HL-60 (cell line): ENCODE results near the gene FHDC1.

Experiments
- GABPA ChIP-seq: IDR thresholded peaks from 2 replicates; pipeline ENCODE4 v1.6.1; 2012; ENCODE audit warnings: low read depth
- POLR2AphosphoS5 ChIP-seq: IDR thresholded peaks from 2 replicates; pipeline ENCODE4 v1.6.1; 2012; ENCODE audit warnings: low read depth
- TF ChIP-seq, protein P1 (sequence below): IDR thresholded peaks from one replicate; pipeline ENCODE4 v1.5.1; 2011; ENCODE audit warnings: low read length, control low read depth, inconsistent platforms; ENCODE audit not compliant: insufficient read depth
- TF ChIP-seq, protein P2 (sequence below): IDR thresholded peaks from 2 replicates; pipeline ENCODE4 v1.6.1; 2012; ENCODE audit warnings: low read depth; ENCODE audit not compliant: insufficient replicate concordance

DNA sequence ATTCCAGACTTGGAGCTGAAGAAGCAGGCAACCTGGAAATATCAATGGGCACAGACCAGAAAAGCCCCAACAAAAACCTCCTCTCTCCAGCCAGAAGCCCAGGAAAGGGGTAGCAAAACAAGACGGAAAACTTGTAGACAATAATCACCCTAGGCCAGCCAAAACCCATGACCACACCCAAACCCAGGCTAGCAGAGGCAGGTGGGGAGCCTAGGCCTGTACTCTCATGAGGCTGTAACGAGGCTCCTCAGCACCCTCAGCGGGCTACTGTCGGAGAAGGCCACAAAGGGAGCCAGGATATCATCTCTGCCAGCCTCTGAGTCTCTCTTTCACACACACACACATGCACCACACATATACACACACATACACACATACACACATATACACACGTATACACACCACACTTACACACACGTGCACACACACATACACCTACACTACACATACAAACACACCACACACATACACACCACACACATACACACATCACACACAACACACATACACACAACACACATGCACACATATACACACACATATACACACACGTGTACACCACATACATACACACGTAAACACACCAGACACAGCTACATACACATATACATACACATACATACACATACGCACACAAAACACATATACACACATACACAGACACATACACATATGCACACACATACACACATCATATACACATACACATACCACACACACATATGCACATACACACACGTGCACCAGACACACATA lies 90.6 kb downstream of the FHDC1 start:
- TF ChIP-seq, protein P1, sequence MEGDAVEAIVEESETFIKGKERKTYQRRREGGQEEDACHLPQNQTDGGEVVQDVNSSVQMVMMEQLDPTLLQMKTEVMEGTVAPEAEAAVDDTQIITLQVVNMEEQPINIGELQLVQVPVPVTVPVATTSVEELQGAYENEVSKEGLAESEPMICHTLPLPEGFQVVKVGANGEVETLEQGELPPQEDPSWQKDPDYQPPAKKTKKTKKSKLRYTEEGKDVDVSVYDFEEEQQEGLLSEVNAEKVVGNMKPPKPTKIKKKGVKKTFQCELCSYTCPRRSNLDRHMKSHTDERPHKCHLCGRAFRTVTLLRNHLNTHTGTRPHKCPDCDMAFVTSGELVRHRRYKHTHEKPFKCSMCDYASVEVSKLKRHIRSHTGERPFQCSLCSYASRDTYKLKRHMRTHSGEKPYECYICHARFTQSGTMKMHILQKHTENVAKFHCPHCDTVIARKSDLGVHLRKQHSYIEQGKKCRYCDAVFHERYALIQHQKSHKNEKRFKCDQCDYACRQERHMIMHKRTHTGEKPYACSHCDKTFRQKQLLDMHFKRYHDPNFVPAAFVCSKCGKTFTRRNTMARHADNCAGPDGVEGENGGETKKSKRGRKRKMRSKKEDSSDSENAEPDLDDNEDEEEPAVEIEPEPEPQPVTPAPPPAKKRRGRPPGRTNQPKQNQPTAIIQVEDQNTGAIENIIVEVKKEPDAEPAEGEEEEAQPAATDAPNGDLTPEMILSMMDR: no peak
- no peak for TF ChIP-seq GABPA
- TF ChIP-seq, protein P2, sequence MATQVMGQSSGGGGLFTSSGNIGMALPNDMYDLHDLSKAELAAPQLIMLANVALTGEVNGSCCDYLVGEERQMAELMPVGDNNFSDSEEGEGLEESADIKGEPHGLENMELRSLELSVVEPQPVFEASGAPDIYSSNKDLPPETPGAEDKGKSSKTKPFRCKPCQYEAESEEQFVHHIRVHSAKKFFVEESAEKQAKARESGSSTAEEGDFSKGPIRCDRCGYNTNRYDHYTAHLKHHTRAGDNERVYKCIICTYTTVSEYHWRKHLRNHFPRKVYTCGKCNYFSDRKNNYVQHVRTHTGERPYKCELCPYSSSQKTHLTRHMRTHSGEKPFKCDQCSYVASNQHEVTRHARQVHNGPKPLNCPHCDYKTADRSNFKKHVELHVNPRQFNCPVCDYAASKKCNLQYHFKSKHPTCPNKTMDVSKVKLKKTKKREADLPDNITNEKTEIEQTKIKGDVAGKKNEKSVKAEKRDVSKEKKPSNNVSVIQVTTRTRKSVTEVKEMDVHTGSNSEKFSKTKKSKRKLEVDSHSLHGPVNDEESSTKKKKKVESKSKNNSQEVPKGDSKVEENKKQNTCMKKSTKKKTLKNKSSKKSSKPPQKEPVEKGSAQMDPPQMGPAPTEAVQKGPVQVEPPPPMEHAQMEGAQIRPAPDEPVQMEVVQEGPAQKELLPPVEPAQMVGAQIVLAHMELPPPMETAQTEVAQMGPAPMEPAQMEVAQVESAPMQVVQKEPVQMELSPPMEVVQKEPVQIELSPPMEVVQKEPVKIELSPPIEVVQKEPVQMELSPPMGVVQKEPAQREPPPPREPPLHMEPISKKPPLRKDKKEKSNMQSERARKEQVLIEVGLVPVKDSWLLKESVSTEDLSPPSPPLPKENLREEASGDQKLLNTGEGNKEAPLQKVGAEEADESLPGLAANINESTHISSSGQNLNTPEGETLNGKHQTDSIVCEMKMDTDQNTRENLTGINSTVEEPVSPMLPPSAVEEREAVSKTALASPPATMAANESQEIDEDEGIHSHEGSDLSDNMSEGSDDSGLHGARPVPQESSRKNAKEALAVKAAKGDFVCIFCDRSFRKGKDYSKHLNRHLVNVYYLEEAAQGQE: no peak
- TF ChIP-seq POLR2AphosphoS5: no peak
